Right lobe of liver (tissue), 6 donors: ENCODE results near the gene FGF6. TPM values are rescaled to one million over a fixed set of nuclear protein-coding genes. Genes with fewer than 3 reads are reported as not detected.

Experiments used
- ATAC-seq, 4 donors: fragments of 200-7000 bp; cut with Tn5 transposase; one replicate each; pipeline ENCODE4 v1.9.1; 2020; ENCODE audit warnings: mild to moderate bottlenecking in 4 of 4, moderate library complexity in 4 of 4
- DNase-seq, 3 donors: peaks; one replicate each; pipeline ENCODE4 v3.0.0-alpha.2; 2020
- H3K27ac ChIP-seq, 3 donors: fragments of 200-600 bp; one replicate each; pipeline ENCODE4 v1.8.0; 2022
- H3K27me3 ChIP-seq, 2 donors: fragments of 200-600 bp; one replicate each; pipeline ENCODE4 v1.8.0; 2022
- H3K36me3 ChIP-seq, 4 donors: fragments of 200-600 bp; sonication (generic) in 1 of 4; one replicate each; pipeline versions ENCODE4 v1.5.1 to v1.8.0; 2017 to 2022; ENCODE audit warnings: control low read depth in 1 of 4
- H3K4me1 ChIP-seq, 4 donors: fragments of 200-600 bp; sonication (generic) in 1 of 4; one replicate each; pipeline versions ENCODE4 v1.5.1 to v1.8.0; 2017 to 2022; ENCODE audit warnings: control low read depth in 1 of 4
- H3K4me3 ChIP-seq, 3 donors: fragments of 200-600 bp; one replicate each; pipeline ENCODE4 v1.8.0; 2022
- H3K9me3 ChIP-seq, 4 donors: fragments of 200-600 bp; sonication (generic) in 1 of 4; one replicate each; pipeline versions ENCODE4 v1.5.1 to v1.8.0; 2017 to 2022; ENCODE audit warnings: control low read depth in 1 of 4
- CTCF ChIP-seq, 4 donors: fragments of 200-600 bp in 3 of 4; fragments of 450-650 bp in 1 of 4; IDR thresholded peaks; one replicate each; pipeline versions ENCODE4 v1.5.1 to v1.8.0; 2016 to 2022; ENCODE audit warnings: antibody characterized with exemption in 4 of 4, mild to moderate bottlenecking in 2 of 4
- POLR2A ChIP-seq: fragments of 450-650 bp; IDR thresholded peaks from one replicate; pipeline ENCODE4 v1.6.1; 2017; ENCODE audit warnings: antibody characterized with exemption, mild to moderate bottlenecking
- WGBS: methylation state at CpG from one replicate; pipeline ENCODE4 v1.1.6; 2018; ENCODE audit warnings: low coverage, low lambda C conversion rate; ENCODE audit not compliant: insufficient coverage; ENCODE audit errors: missing lambda C conversion rate; 5-methylcytosine and 5-hydroxymethylcytosine counted together
- intact Hi-C, 2 donors: fragments of 100-400 bp; cut with DNase I; formaldehyde crosslinking; loops; one replicate each; pipeline versions ENCODE4 v1.11.2 to v1.14.1; 2022
- total RNA-seq, 6 experiments: library from RNA; depleted of rRNA in 2 of 6; stranded (reverse); fragments of >200 nt in 2 of 6; fragmentation: NEBNext Ultra II Directional in 3 of 6; extraction: Animal tissue kit (Norgen Biotek cat#: 25700) in 3 of 6; gene quantifications; one replicate each; pipeline versions ENCODE4 v1.1.0 to v1.2.4, GENCODE V29; 2016 to 2023
- donor health status: DM: no; HTN: yes; CAD: no.
- donor health status: DM: no; HTN: no; CAD: no.
- donor health status: DM: no; HTN: no; CAD: no.
- donor health status: DM: no; HTN: yes; CAD: no.
- donor health status: DM: no; HTN: yes; CAD: no.

Gene FGF6
- total RNA-seq, 6 experiments from 2014 or later = not detected

GRCh38 chr12:4388662-4389061 is 57.0 kb downstream of the FGF6 start:
- no peaks in the 10 kb centered on the region for H3K9me3 ChIP-seq
- 43% methylated on average over 2 of the region's 2 CpGs for WGBS
- DNase-seq (no peak), ATAC-seq (peak in 1 of 4 donors; percentile 24)
- intact Hi-C loops = no loop called here
- TF ChIP-seq POLR2A (no peak), CTCF (IDR thresholded peaks at IDR 0.05) (no peak)
- H3K36me3 ChIP-seq = no peaks in the 10 kb centered on the region
- no peak overlapping the region for H3K27ac ChIP-seq
- no peaks in the 10 kb centered on the region for H3K27me3 ChIP-seq
- no peak overlapping the region for H3K4me3 ChIP-seq
- H3K4me1 ChIP-seq = no peaks in the 10 kb centered on the region

GRCh38 chr12:4388032-4388431 is 57.6 kb downstream of the FGF6 start:
- DNase-seq (no peak), ATAC-seq (no peak)
- H3K4me3 ChIP-seq = no peak overlapping the region
- no peaks in the 10 kb centered on the region for H3K27me3 ChIP-seq
- 33% methylated on average over 1 of the region's 1 CpG for WGBS
- TF ChIP-seq CTCF (IDR thresholded peaks at IDR 0.05) (no peak), POLR2A (no peak)
- intact Hi-C loops = no loop called here
- H3K9me3 ChIP-seq = no peaks in the 10 kb centered on the region
- H3K27ac ChIP-seq = no peak overlapping the region
- no peaks in the 10 kb centered on the region for H3K36me3 ChIP-seq
- H3K4me1 ChIP-seq = no peaks in the 10 kb centered on the region

- no peak overlapping the region for H3K27ac ChIP-seq
- ATAC-seq (no peak), DNase-seq (no peak)
- 50% methylated on average over 5 of the region's 5 CpGs for WGBS
- no peaks in the 10 kb centered on the region for H3K4me1 ChIP-seq
- no peaks in the 10 kb centered on the region for H3K36me3 ChIP-seq
- no peak for TF ChIP-seq POLR2A
- TF ChIP-seq CTCF (IDR thresholded peaks at IDR 0.05) = no peak
- H3K4me3 ChIP-seq = no peak overlapping the region
- H3K27me3 ChIP-seq = no peaks in the 10 kb centered on the region
- intact Hi-C loops = no loop called here
- H3K9me3 ChIP-seq = no peaks in the 10 kb centered on the region
These were observed 58.0 kb downstream of the FGF6 start for GRCh38 chr12:4387607-4388006.

- 66% methylated on average over 4 of the region's 4 CpGs for WGBS
- H3K36me3 ChIP-seq = no peaks in the 10 kb centered on the region
- intact Hi-C loops = no loop called here
- H3K9me3 ChIP-seq = no peaks in the 10 kb centered on the region
- TF ChIP-seq POLR2A (no peak), CTCF (IDR thresholded peaks at IDR 0.05) (no peak)
- H3K4me3 ChIP-seq = no peak overlapping the region
- no peaks in the 10 kb centered on the region for H3K27me3 ChIP-seq
- no peak overlapping the region for H3K27ac ChIP-seq
- DNase-seq (no peak), ATAC-seq (no peak)
- H3K4me1 ChIP-seq = no peaks in the 10 kb centered on the region
These were observed 58.8 kb downstream of the FGF6 start for GRCh38 chr12:4386801-4387200.

Other genes with a start within 250 kb of the FGF6 start
- 1 to 10 TPM; 1.1 to 6.2 (median 1.5) TPM for gene CCND2, start 172.1 kb downstream of the FGF6 start, total RNA-seq
- 1 to 10 TPM; 4.0 to 9.1 (median 5.1) TPM for gene TIGAR, start 124.6 kb downstream of the FGF6 start, total RNA-seq
- gene FGF23, start 66.1 kb downstream of the FGF6 start, total RNA-seq = 10 to 100 TPM in 1 of 6 experiments, 1 to 10 TPM in 2, under 1 TPM in 2, not detected in 1; 0.33 to 41.0 (median 1.2) TPM
- gene RAD51AP1, start 93.1 kb upstream of the FGF6 start, total RNA-seq = 1 to 10 TPM in 3 of 6 experiments, under 1 TPM in 3; 0.56 to 5.1 (median 1.3) TPM
- gene DYRK4, start 116.4 kb upstream of the FGF6 start, total RNA-seq = 10 to 100 TPM in 4 of 6 experiments, 1 to 10 TPM in 2; 8.9 to 16.7 (median 10.6) TPM
- 1 to 10 TPM in 4 of 6 experiments, under 1 TPM in 2; 0.72 to 3.2 (median 2.1) TPM for gene AKAP3, start 203.2 kb upstream of the FGF6 start, total RNA-seq
- gene NDUFA9, start 203.3 kb upstream of the FGF6 start, total RNA-seq = 10 to 100 TPM; 30.6 to 75.2 (median 57.8) TPM